SK-N-MC (cell line): ENCODE data around the gene XRN2.

ENCODE experiments used
- EZH2 ChIP-seq: fragments of 200-600 bp; sonication (generic); IDR thresholded peaks from one replicate; pipeline ENCODE4 v1.6.1; 2017; ENCODE audit warnings: antibody characterized with exemption
- POLR2AphosphoS5 ChIP-seq: IDR thresholded peaks from 2 replicates; pipeline ENCODE4 v1.6.1; 2012; ENCODE audit warnings: mild to moderate bottlenecking, low read depth, low read length, borderline replicate concordance

GRCh38 chr20:21280522-21281016 lies 22.6 kb upstream of the XRN2 start:
- TF ChIP-seq EZH2: no peak
- no peak for TF ChIP-seq POLR2AphosphoS5
